Kidney glomerular epithelial cell (primary cell): ENCODE data around the gene IGSF21.

Experiments used
- DNase-seq: peaks from one replicate; lab custom pipeline; 2025; lab: John Stamatoyannopoulos, UW

The IGSF21 gene

GRCh38 chr1:18299441-18300338, 192.1 kb downstream of the IGSF21 start:
- no peak for DNase-seq

- DNase-seq = no peak
Observed at GRCh38 chr1:18300376-18300775, 192.8 kb downstream of the IGSF21 start.

GRCh38 chr1:18302788-18303413, 195.3 kb downstream of the IGSF21 start:
- DNase-seq = no peak

GRCh38 chr1:18304151-18304869, 196.7 kb downstream of the IGSF21 start:
- no peak for DNase-seq

- DNase-seq = no peak
Observed at GRCh38 chr1:18305182-18305795, 197.7 kb downstream of the IGSF21 start.

GRCh38 chr1:18307329-18307898, 199.8 kb downstream of the IGSF21 start:
- no peak for DNase-seq

- peak; percentile 25 for DNase-seq
Observed at GRCh38 chr1:18309552-18310155, 202.1 kb downstream of the IGSF21 start.

GRCh38 chr1:18312961-18313360, 205.4 kb downstream of the IGSF21 start:
- DNase-seq = no peak

GRCh38 chr1:18313523-18313922, 205.9 kb downstream of the IGSF21 start:
- DNase-seq = no peak

- no peak for DNase-seq
Observed at GRCh38 chr1:18314399-18314798, 206.8 kb downstream of the IGSF21 start.

GRCh38 chr1:18315449-18315848, 207.9 kb downstream of the IGSF21 start:
- DNase-seq = no peak

- no peak for DNase-seq
Observed at GRCh38 chr1:18316764-18317163, 209.2 kb downstream of the IGSF21 start.

- no peak for DNase-seq
Observed at GRCh38 chr1:18319099-18319498, 211.5 kb downstream of the IGSF21 start.

GRCh38 chr1:18320051-18320450, 212.5 kb downstream of the IGSF21 start:
- no peak for DNase-seq

GRCh38 chr1:18322368-18323032, 214.9 kb downstream of the IGSF21 start:
- no peak for DNase-seq

- no peak for DNase-seq
Observed at GRCh38 chr1:18323259-18323658, 215.7 kb downstream of the IGSF21 start.

GRCh38 chr1:18324246-18324645, 216.6 kb downstream of the IGSF21 start:
- no peak for DNase-seq

- DNase-seq = no peak
Observed at GRCh38 chr1:18325136-18325535, 217.5 kb downstream of the IGSF21 start.

- no peak for DNase-seq
Observed at GRCh38 chr1:18326211-18326897, 218.8 kb downstream of the IGSF21 start.

GRCh38 chr1:18327650-18328049, 220.1 kb downstream of the IGSF21 start:
- no peak for DNase-seq
